ENCODE data around the gene ULK2. TPM values are rescaled to one million over a fixed set of nuclear protein-coding genes. Genes with fewer than 3 reads are reported as not detected.

Gene ULK2
- total and polyA plus RNA-seq, 10 of the 15 experiments (the other 5 are each of a cell fraction or from before 2014, with no cell fraction given) = 0.29 to 5.3 (median 1.6) TPM

- TF ChIP-seq ZBTB4 (CRISPR knock-in tag; IDR thresholded peaks at IDR 0.05) (no peak), SMAD5 (IDR thresholded peaks at IDR 0.05; ENCODE audit: low read depth) (no peak), USF1 (IDR thresholded peaks at IDR 0.05; ENCODE audit: borderline replicate concordance, extremely low read length, insufficient read depth, low read depth, low read length) (no peak), KAT2A (conservative IDR thresholded peaks at IDR 0.05; ENCODE audit: control insufficient read depth, low read depth, low read length) (no peak), CHD4 (IDR thresholded peaks at IDR 0.05) (no peak), JUND (IDR thresholded peaks at IDR 0.05; ENCODE audit: low read depth, low read length) (no peak), SP1 (IDR thresholded peaks at IDR 0.05; ENCODE audit: low read depth, low read length) (no peak), RUNX3 (IDR thresholded peaks at IDR 0.05; ENCODE audit: low read length) (peak; percentile 37), ATF7 (IDR thresholded peaks at IDR 0.05; ENCODE audit: low read depth) (no peak), NR2C2 (IDR thresholded peaks at IDR 0.05; ENCODE audit: borderline replicate concordance, control insufficient read depth, insufficient read length, low read depth) (no peak), CUX1 (IDR thresholded peaks at IDR 0.05; ENCODE audit: insufficient replicate concordance, low read depth, low read length) (no peak), SMARCA5 (IDR thresholded peaks at IDR 0.05) (no peak), POLR2A (IDR thresholded peaks at IDR 0.05; ENCODE audit: low read depth, low read length) (peak; percentile 56), RELA (IDR thresholded peaks at IDR 0.05; ENCODE audit: borderline replicate concordance, partially characterized antibody) (no peak), MAX (IDR thresholded peaks at IDR 0.05; ENCODE audit: low read depth, low read length) (0 out of 2 replicates have a peak, but pooled peaks have one; percentile 20), IRF3 (IDR thresholded peaks at IDR 0.05) (no peak), CEBPB (IDR thresholded peaks at IDR 0.05; ENCODE audit: borderline replicate concordance in 1 of 2, low read depth in 2 of 2, low read length in 2 of 2) (no peak), EGR1 (IDR thresholded peaks at IDR 0.05; ENCODE audit: borderline replicate concordance in 1 of 2, low read depth in 2 of 2, low read length in 2 of 2) (0 out of 3 replicates have a peak, but pooled peaks of 1 of the 2 experiments have one; percentile 40), TARDBP (IDR thresholded peaks at IDR 0.05; ENCODE audit: borderline replicate concordance) (peak; percentile 52; the same call in 1 of the 2 replicates)
These were observed at the start of gene ULK2 (continued) for GRCh38 chr17:19867329-19868078.
